Right lobe of liver (tissue), 6 donors: ENCODE measurements around the gene RTN4R. TPM values are rescaled to one million over a fixed set of nuclear protein-coding genes. Genes with fewer than 3 reads are reported as not detected.

Experiments
- ATAC-seq, 4 donors: fragments of 200-7000 bp; cut with Tn5 transposase; one replicate each; pipeline ENCODE4 v1.9.1; 2020; ENCODE audit warnings: mild to moderate bottlenecking in 4 of 4, moderate library complexity in 4 of 4
- DNase-seq, 3 donors: peaks; one replicate each; pipeline ENCODE4 v3.0.0-alpha.2; 2020
- H3K27ac ChIP-seq, 3 donors: fragments of 200-600 bp; one replicate each; pipeline ENCODE4 v1.8.0; 2022
- H3K27me3 ChIP-seq, 2 donors: fragments of 200-600 bp; one replicate each; pipeline ENCODE4 v1.8.0; 2022
- H3K36me3 ChIP-seq, 4 donors: fragments of 200-600 bp; sonication (generic) in 1 of 4; one replicate each; pipeline versions ENCODE4 v1.5.1 to v1.8.0; 2017 to 2022; ENCODE audit warnings: control low read depth in 1 of 4
- H3K4me1 ChIP-seq, 4 donors: fragments of 200-600 bp; sonication (generic) in 1 of 4; one replicate each; pipeline versions ENCODE4 v1.5.1 to v1.8.0; 2017 to 2022; ENCODE audit warnings: control low read depth in 1 of 4
- H3K4me3 ChIP-seq, 3 donors: fragments of 200-600 bp; one replicate each; pipeline ENCODE4 v1.8.0; 2022
- H3K9me3 ChIP-seq, 4 donors: fragments of 200-600 bp; sonication (generic) in 1 of 4; one replicate each; pipeline versions ENCODE4 v1.5.1 to v1.8.0; 2017 to 2022; ENCODE audit warnings: control low read depth in 1 of 4
- POLR2A ChIP-seq: fragments of 450-650 bp; IDR thresholded peaks from one replicate; pipeline ENCODE4 v1.6.1; 2017; ENCODE audit warnings: antibody characterized with exemption, mild to moderate bottlenecking
- WGBS: methylation state at CpG from one replicate; pipeline ENCODE4 v1.1.6; 2018; ENCODE audit warnings: low coverage, low lambda C conversion rate; ENCODE audit not compliant: insufficient coverage; ENCODE audit errors: missing lambda C conversion rate; 5-methylcytosine and 5-hydroxymethylcytosine counted together
- intact Hi-C, 2 donors: fragments of 100-400 bp; cut with DNase I; formaldehyde crosslinking; loops; one replicate each; pipeline versions ENCODE4 v1.11.2 to v1.14.1; 2022
- total RNA-seq, 6 experiments: library from RNA; depleted of rRNA in 2 of 6; stranded (reverse); fragments of >200 nt in 2 of 6; fragmentation: NEBNext Ultra II Directional in 3 of 6; extraction: Animal tissue kit (Norgen Biotek cat#: 25700) in 3 of 6; gene quantifications; one replicate each; pipeline versions ENCODE4 v1.1.0 to v1.2.4, GENCODE V29; 2016 to 2023
- TF ChIP-seq, protein P1 (sequence below), 4 donors: fragments of 200-600 bp in 3 of 4; fragments of 450-650 bp in 1 of 4; IDR thresholded peaks; one replicate each; pipeline versions ENCODE4 v1.5.1 to v1.8.0; 2016 to 2022; ENCODE audit warnings: antibody characterized with exemption in 4 of 4, mild to moderate bottlenecking in 2 of 4
- donor health status: DM: no; HTN: yes; CAD: no.
- donor health status: DM: no; HTN: no; CAD: no.
- donor health status: DM: no; HTN: no; CAD: no.
- donor health status: DM: no; HTN: yes; CAD: no.
- donor health status: DM: no; HTN: yes; CAD: no.

RTN4R gene
- total RNA-seq, 6 experiments from 2014 or later: 3.0 to 12.4 (median 8.5) TPM

DNA sequence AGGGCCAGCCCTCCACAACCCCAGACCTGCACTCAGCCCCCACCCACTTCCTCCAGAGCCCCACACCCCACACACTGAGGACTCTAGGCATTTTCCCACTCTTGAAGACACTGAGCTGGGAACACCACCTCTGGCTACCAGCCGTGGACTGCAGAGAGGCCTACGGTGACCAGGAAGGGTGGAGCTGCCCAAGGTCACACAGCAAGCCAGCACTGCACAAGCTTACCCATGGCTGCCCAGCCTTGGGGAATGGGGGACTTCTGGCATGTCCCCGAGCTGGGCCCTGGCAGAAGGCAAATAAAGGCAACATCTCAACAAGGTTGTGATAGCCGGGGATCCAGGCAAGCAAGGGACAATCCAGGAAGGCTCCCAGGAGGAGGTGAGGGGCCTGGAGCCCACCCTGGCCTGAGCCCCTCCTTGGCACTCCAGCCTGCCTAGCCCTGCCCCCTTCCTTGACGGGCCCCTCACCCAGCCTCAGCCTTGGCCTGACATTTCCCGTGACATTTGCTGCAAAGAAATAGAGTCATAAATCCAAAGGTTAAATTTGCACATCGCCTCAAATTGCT lies 5.5 kb downstream of the RTN4R start:
- Histone ChIP-seq H3K9me3 (no peaks in the 10 kb centered on the region), H3K27me3 (no peaks in the 10 kb centered on the region), H3K36me3 (no peaks in the 10 kb centered on the region), H3K4me1 (peaks cover 0 to 15% (median 3%) of the 10 kb centered on the region in 4 donors), H3K27ac (no peak overlapping the region), H3K4me3 (no peak overlapping the region)
- TF ChIP-seq, protein P1, sequence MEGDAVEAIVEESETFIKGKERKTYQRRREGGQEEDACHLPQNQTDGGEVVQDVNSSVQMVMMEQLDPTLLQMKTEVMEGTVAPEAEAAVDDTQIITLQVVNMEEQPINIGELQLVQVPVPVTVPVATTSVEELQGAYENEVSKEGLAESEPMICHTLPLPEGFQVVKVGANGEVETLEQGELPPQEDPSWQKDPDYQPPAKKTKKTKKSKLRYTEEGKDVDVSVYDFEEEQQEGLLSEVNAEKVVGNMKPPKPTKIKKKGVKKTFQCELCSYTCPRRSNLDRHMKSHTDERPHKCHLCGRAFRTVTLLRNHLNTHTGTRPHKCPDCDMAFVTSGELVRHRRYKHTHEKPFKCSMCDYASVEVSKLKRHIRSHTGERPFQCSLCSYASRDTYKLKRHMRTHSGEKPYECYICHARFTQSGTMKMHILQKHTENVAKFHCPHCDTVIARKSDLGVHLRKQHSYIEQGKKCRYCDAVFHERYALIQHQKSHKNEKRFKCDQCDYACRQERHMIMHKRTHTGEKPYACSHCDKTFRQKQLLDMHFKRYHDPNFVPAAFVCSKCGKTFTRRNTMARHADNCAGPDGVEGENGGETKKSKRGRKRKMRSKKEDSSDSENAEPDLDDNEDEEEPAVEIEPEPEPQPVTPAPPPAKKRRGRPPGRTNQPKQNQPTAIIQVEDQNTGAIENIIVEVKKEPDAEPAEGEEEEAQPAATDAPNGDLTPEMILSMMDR (IDR thresholded peaks at IDR 0.05): no peak
- TF ChIP-seq POLR2A: no peak
- 73% methylated on average over 2 of the region's 7 CpGs for WGBS
- DNase-seq: no peak
- intact Hi-C loops: no loop called here
- ATAC-seq: no peak

DNA sequence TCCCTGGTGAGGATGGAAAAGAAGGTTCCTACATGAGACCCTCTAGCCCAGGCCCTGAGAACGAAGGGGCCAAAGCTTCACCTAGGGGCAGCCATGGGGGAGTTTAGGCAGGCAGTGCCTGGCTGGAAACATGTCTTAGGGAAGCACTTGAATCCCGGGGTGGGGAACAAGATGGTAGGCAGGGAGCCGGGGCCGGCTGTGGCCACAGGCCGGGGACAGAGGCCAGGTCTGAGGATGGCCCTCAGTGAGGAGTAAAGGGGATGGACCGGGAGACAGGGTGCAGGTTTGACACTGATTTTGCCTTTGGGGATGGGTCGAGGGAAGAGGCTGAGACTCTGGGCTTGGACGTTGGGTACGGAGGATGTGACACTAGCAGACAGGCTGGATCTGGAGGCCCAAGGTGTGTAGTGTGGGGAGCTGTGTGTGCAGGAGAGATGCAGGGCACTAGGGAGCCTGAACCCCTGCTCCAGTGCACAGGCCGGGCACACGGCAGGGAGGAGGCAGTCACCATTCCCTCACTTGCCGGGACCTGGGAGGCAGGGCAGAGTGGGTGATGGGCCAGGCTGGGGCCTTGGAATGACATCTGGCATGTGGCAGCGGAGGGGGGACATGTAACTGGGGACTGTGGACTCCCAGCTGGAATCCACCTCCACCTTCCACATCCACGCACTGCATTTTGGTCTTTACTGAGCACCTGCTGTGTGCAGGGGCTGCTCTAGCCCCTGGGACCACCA lies 6.1 kb downstream of the RTN4R start:
- no peaks in the 10 kb centered on the region for H3K9me3 ChIP-seq
- no peak overlapping the region for H3K4me3 ChIP-seq
- no peak overlapping the region for H3K27ac ChIP-seq
- intact Hi-C loops: no loop called here
- 92% methylated on average over 5 of the region's 14 CpGs for WGBS
- DNase-seq (no peak), ATAC-seq (no peak)
- H3K4me1 ChIP-seq: peaks cover 0 to 12% (median 3%) of the 10 kb centered on the region in 4 donors
- TF ChIP-seq, protein P1 (IDR thresholded peaks at IDR 0.05): no peak
- TF ChIP-seq POLR2A: no peak
- H3K27me3 ChIP-seq: no peaks in the 10 kb centered on the region
- no peaks in the 10 kb centered on the region for H3K36me3 ChIP-seq

DNA sequence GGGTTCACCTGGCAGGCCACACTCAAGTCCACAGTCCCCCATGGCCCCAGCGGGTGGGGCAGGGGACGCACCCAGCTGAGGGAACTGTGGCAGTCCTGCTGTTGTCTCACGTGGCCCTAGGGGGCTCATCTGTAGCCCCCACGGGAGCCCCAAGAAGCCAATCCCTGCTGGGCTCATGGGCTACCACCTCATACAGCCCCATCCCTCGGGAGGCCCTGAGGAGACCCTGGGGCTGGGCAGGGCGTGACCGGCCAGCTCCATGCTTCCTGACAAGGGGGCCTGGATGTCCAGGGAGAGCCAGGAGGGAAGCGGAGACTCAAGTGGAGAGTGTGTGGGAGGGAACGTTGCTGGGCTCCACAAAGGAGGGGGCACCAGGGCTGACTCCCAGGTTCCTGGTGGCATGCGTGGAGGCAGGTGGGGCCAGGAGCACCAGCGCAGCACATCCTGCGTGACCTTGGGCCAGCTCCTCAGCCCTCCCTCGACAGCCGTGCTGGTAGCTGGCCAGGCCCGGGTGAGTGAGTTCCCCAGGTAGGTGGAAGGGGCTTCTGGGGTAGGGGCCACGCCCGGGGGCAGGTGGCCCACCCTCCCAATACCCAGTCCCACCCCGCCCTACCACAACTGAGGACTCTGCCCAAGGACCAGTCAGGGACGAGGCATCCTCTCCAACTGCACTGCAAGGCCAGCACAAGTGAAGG lies 7.9 kb downstream of the RTN4R start:
- H3K27ac ChIP-seq: no peak overlapping the region
- intact Hi-C loops: no loop called here
- no peaks in the 10 kb centered on the region for H3K27me3 ChIP-seq
- no peaks in the 10 kb centered on the region for H3K36me3 ChIP-seq
- H3K4me3 ChIP-seq: no peak overlapping the region
- 80% methylated on average over 4 of the region's 19 CpGs for WGBS
- DNase-seq: no peak
- ATAC-seq: no peak
- TF ChIP-seq POLR2A: no peak
- TF ChIP-seq, protein P1 (IDR thresholded peaks at IDR 0.05): no peak
- H3K9me3 ChIP-seq: no peaks in the 10 kb centered on the region
- H3K4me1 ChIP-seq: peaks cover 0 to 7% (median 2%) of the 10 kb centered on the region in 4 donors

DNA sequence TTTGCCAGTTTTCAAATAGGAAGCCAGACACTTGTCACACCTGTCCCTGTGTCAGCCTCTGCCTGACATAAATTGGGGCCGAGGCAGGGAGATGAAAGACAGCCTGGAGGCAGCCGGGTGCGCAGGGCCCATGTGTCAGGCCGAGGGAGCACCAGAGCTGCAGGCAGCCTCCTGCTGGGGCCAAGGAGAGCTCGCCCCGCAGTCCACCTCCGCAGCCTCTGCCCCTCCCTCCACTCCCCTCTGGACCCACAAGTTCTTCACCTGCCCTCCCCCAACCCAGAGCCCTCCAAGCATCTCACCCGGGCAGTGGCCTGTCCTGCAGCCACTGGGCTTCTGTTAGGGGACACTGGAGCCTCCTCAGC lies 8.8 kb downstream of the RTN4R start:
- Histone ChIP-seq H3K27ac (no peak overlapping the region), H3K4me3 (no peak overlapping the region), H3K36me3 (no peaks in the 10 kb centered on the region), H3K27me3 (no peaks in the 10 kb centered on the region), H3K9me3 (no peaks in the 10 kb centered on the region), H3K4me1 (no peaks in the 10 kb centered on the region)
- intact Hi-C loops: no loop called here
- 100% methylated on average over 1 of the region's 8 CpGs for WGBS
- TF ChIP-seq, protein P1 (IDR thresholded peaks at IDR 0.05): no peak
- TF ChIP-seq POLR2A: no peak
- no peak for ATAC-seq
- no peak for DNase-seq
